Spleen (tissue), 7 donors: ENCODE results near the gene BTD.

Source experiments
- CTCF ChIP-seq, 11 experiments: fragments of 200-600 bp in 7 of 11; fragments of 450-650 bp in 4 of 11; sonication (generic) in 4 of 11; IDR thresholded peaks in 8 of 11; conservative IDR thresholded peaks in 3 of 11; 1 replicate in 7 of 11; 2 replicates in 4 of 11; pipeline versions ENCODE4 v1.4.0 to v1.8.0; 2016 to 2021; ENCODE audit warnings: antibody characterized with exemption in 11 of 11, inconsistent platforms in 4 of 11, mild to moderate bottlenecking in 1 of 11
- POLR2A ChIP-seq, 3 donors: fragments of 450-650 bp; IDR thresholded peaks; one replicate each; pipeline ENCODE4 v1.5.1; 2017; ENCODE audit warnings: antibody characterized with exemption in 3 of 3, mild to moderate bottlenecking in 1 of 3
- POLR2AphosphoS5 ChIP-seq, 3 donors: sonication (generic); formaldehyde crosslinking; IDR thresholded peaks; one replicate each; pipeline ENCODE4 v1.5.1; 2017; ENCODE audit warnings: antibody characterized with exemption in 3 of 3
- donor health status: DM: no; HTN: no; CAD: no; lungs with moderate emphysema.
- donor health status: DM: no; HTN: no; CAD: no.
- donor health status: DM: no; HTN: no; CAD: no.

GRCh38 chr3:15557511-15557946, 44.0 kb upstream of the BTD start:
- peak; percentile 55 to 85 (median 69) for TF ChIP-seq CTCF (IDR thresholded peaks at IDR 0.05 in 8 of 11, conservative IDR thresholded peaks at IDR 0.05 in 3 of 11)
- TF ChIP-seq POLR2AphosphoS5 (IDR thresholded peaks at IDR 0.05), result peak in 1 of 3 donors; percentile 12
- TF ChIP-seq POLR2A (IDR thresholded peaks at IDR 0.05), result no peak
